PC-3 (cell line): ENCODE data around the gene OR2T1. TPM values are rescaled to one million over a fixed set of nuclear protein-coding genes. Genes with fewer than 3 reads are reported as not detected.

Source experiments
- ATAC-seq: fragments of 200-7000 bp; cut with Tn5 transposase; 2 replicates; pipeline ENCODE4 v1.9.1; 2020; ENCODE audit warnings: mild to moderate bottlenecking, moderate library complexity
- BruUV-seq: library from RNA; stranded (reverse); fragments of 400-500 nt; replicated peaks from 2 replicates; lab custom pipeline; 2021; lab: Mats Ljungman, UMichigan
- CTCF ChIA-PET: fragments of 300-600 bp; sonication (Branson Sonifier 250); formaldehyde crosslinking; loops from one replicate; lab custom pipeline; 2022; ENCODE audit warnings: antibody characterized with exemption; lab: Charles Lee
- POLR2A ChIA-PET: fragments of 300-600 bp; sonication (Branson Sonifier 250); formaldehyde crosslinking; loops from one replicate; lab custom pipeline; 2022; ENCODE audit warnings: antibody characterized with exemption; ENCODE audit not compliant: unreplicated experiment; lab: Charles Lee
- DNase-seq: peaks from one replicate; pipeline ENCODE4 v3.0.0-alpha.2; 2015
- H2AFZ ChIP-seq: fragments of 300-600 bp; sonication (generic); 2 replicates; pipeline ENCODE4 v1.6.0; 2016; ENCODE audit warnings: antibody characterized with exemption, low read length
- H3F3A ChIP-seq: fragments of 300-600 bp; sonication (generic); one replicate; pipeline ENCODE4 v1.6.0; 2017; ENCODE audit warnings: antibody characterized with exemption, low read length, control low read depth, mild to moderate bottlenecking; ENCODE audit not compliant: unreplicated experiment
- H3K27ac ChIP-seq: fragments of 300-600 bp; sonication (generic); 2 replicates; pipeline ENCODE4 v1.5.1; 2016; ENCODE audit warnings: mild to moderate bottlenecking, low read length
- H3K27me3 ChIP-seq: fragments of 300-600 bp; sonication (generic); 2 replicates; pipeline ENCODE4 v1.6.1; 2016; ENCODE audit warnings: low read length, mixed read lengths
- H3K36me3 ChIP-seq: fragments of 300-600 bp; sonication (generic); 2 replicates; pipeline ENCODE4 v1.6.1; 2016; ENCODE audit warnings: low read depth, mixed run types, low read length, mixed read lengths
- H3K4me1 ChIP-seq: fragments of 300-600 bp; sonication (generic); 2 replicates; pipeline ENCODE4 v1.5.1; 2016; ENCODE audit warnings: low read length; ENCODE audit not compliant: insufficient read depth
- H3K4me2 ChIP-seq: fragments of 300-600 bp; sonication (generic); 2 replicates; pipeline ENCODE4 v1.6.0; 2016; ENCODE audit warnings: low read length
- H3K4me3 ChIP-seq: fragments of 300-600 bp; sonication (generic); 2 replicates; pipeline ENCODE4 v1.5.1; 2016; ENCODE audit warnings: mild to moderate bottlenecking, low read length, mixed read lengths
- H3K79me2 ChIP-seq: fragments of 300-600 bp; sonication (generic); 2 replicates; pipeline ENCODE4 v1.6.1; 2017; ENCODE audit warnings: low read length, mixed read lengths
- H3K9ac ChIP-seq: fragments of 300-600 bp; sonication (generic); 2 replicates; pipeline ENCODE4 v1.6.0; 2016; ENCODE audit warnings: mild to moderate bottlenecking, low read length
- H3K9me2 ChIP-seq: fragments of 300-600 bp; sonication (generic); replicated peaks from 2 replicates; pipeline ENCODE4 v1.6.1; 2016; ENCODE audit warnings: mixed run types, low read length, mixed read lengths
- H3K9me3 ChIP-seq: fragments of 300-600 bp; sonication (generic); 2 replicates; pipeline ENCODE4 v1.6.1; 2016; ENCODE audit warnings: low read length, mixed read lengths
- H4K20me1 ChIP-seq: fragments of 300-600 bp; sonication (generic); 2 replicates; pipeline ENCODE4 v1.6.1; 2016; ENCODE audit warnings: low read length, mixed read lengths
- CTCF ChIP-seq: fragments of 300-600 bp; sonication (generic); conservative IDR thresholded peaks from 2 replicates; pipeline ENCODE4 v1.5.1; 2017; ENCODE audit warnings: antibody characterized with exemption, low read depth, mild to moderate bottlenecking, low read length
- EZH2 ChIP-seq: fragments of 300-600 bp; sonication (generic); IDR thresholded peaks from one replicate; pipeline ENCODE4 v1.6.1; 2017; ENCODE audit warnings: antibody characterized with exemption, mild to moderate bottlenecking, low read length; ENCODE audit not compliant: unreplicated experiment
- EZH2phosphoT487 ChIP-seq: fragments of 300-600 bp; sonication (generic); IDR thresholded peaks from 2 replicates; pipeline ENCODE4 v1.6.1; 2018; ENCODE audit warnings: mild to moderate bottlenecking, antibody characterized with exemption, low read length, borderline replicate concordance
- intact Hi-C: fragments of 100-400 bp; cut with micrococcal nuclease; formaldehyde crosslinking; loops from 2 replicates; pipeline ENCODE4 v1.9.0; 2023
- total RNA-seq: library from RNA; depleted of rRNA; stranded (reverse); fragments of >200 nt; gene quantifications from 2 replicates; pipeline ENCODE4 v1.2.3, GENCODE V29; 2014

OR2T1 gene
- total RNA-seq, 1 experiment from 2014 or later = not detected

DNA sequence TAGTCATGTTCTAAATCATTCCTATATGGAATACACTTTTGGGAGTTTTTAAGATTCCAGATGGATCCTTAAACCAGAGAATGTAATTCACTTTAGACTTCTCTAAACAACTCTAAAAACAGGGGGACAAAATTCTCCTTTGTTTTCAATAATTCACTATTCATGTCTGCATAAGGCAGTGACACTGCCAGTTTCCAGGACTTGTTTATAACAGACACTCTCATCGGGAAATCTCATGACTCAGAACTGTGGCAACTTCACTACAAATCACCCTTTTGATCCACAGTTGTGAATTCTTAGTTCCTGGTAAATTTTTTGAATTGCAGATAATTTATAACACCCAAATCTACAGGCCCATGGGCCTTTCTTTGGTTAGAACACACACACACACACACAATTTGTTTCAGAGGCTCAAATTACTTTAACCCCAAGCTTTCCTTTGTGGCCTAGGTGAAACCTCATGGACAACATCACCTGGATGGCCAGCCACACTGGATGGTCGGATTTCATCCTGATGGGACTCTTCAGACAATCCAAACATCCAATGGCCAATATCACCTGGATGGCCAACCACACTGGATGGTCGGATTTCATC is 41.6 kb upstream of the OR2T1 start, which contains the start of gene OR2T4:
Gene OR2T4 (plus strand): TSS at position 545 of the 595 bp plus-strand sequence. CDS start 0 bp downstream, at position 545.
- TF ChIP-seq CTCF (no peak), EZH2phosphoT487 (no peak)
- H3K36me3 ChIP-seq = no peaks in the 10 kb centered on the region
- H3K4me1 ChIP-seq = no peaks in the 10 kb centered on the region
- peaks cover 6% of the 10 kb centered on the region; the same call in 1 of the 2 replicates for H3K9me3 ChIP-seq
- ChIA-PET POLR2A (no interaction called here), CTCF (no interaction called here)
- DNase-seq (no peak), ATAC-seq (no peak)
- H3K9me2 ChIP-seq = no peaks in the 10 kb centered on the region
- no peaks in the 10 kb centered on the region for H4K20me1 ChIP-seq
- no peak within 1 kb of the TSS for H3K27ac ChIP-seq
- no peaks in the 10 kb centered on the region for H3K79me2 ChIP-seq
- peaks cover 28% of the 10 kb centered on the region for H3K27me3 ChIP-seq
- H3F3A ChIP-seq = no peaks in the 10 kb centered on the region
- intact Hi-C loops = no loop called here
- no peak within 1 kb of the TSS for H2AFZ ChIP-seq
- BruUV-seq = no TSS peak
- no peak within 1 kb of the TSS for H3K4me2 ChIP-seq
- no peak within 1 kb of the TSS for H3K4me3 ChIP-seq
- no peak within 1 kb of the TSS for H3K9ac ChIP-seq

GRCh38 chr1:248366609-248367008 is 36.2 kb upstream of the OR2T1 start:
- no peaks in the 10 kb centered on the region for H3K79me2 ChIP-seq
- TF ChIP-seq CTCF = no peak
- TF ChIP-seq EZH2phosphoT487 = no peak
- TF ChIP-seq EZH2 = no peak
- no peak overlapping the region for H3K9ac ChIP-seq
- ATAC-seq (no peak), DNase-seq (no peak)
- H4K20me1 ChIP-seq = no peaks in the 10 kb centered on the region
- peaks cover 6% of the 10 kb centered on the region; the same call in 1 of the 2 replicates for H3K9me3 ChIP-seq
- H3K4me3 ChIP-seq = no peak overlapping the region
- H3K36me3 ChIP-seq = no peaks in the 10 kb centered on the region
- H3K27ac ChIP-seq = no peak overlapping the region
- no peak overlapping the region for H3K4me2 ChIP-seq
- no peaks in the 10 kb centered on the region for H3K9me2 ChIP-seq
- CTCF ChIA-PET = no interaction called here
- no peak overlapping the region for H2AFZ ChIP-seq
- no peaks in the 10 kb centered on the region for H3F3A ChIP-seq
- intact Hi-C loops = no loop called here
- H3K27me3 ChIP-seq = peaks cover 15% of the 10 kb centered on the region; the same call in 1 of the 2 replicates
- POLR2A ChIA-PET = no interaction called here
- no TSS peak for BruUV-seq
- no peaks in the 10 kb centered on the region for H3K4me1 ChIP-seq

GRCh38 chr1:248372394-248372793 is 30.5 kb upstream of the OR2T1 start:
- no peaks in the 10 kb centered on the region for H4K20me1 ChIP-seq
- H3K36me3 ChIP-seq = no peaks in the 10 kb centered on the region
- ATAC-seq = no peak
- H2AFZ ChIP-seq = no peak overlapping the region
- H3F3A ChIP-seq = no peaks in the 10 kb centered on the region
- H3K9me3 ChIP-seq = no peaks in the 10 kb centered on the region
- TF ChIP-seq EZH2phosphoT487 (no peak), CTCF (no peak), EZH2 (no peak)
- CTCF ChIA-PET = no interaction called here
- H3K27me3 ChIP-seq = peaks cover 15% of the 10 kb centered on the region; the same call in 1 of the 2 replicates
- no peak overlapping the region for H3K27ac ChIP-seq
- no peak overlapping the region for H3K4me3 ChIP-seq
- DNase-seq = no peak
- intact Hi-C loops = no loop called here
- no peaks in the 10 kb centered on the region for H3K9me2 ChIP-seq
- H3K4me2 ChIP-seq = no peak overlapping the region
- POLR2A ChIA-PET = no interaction called here
- no TSS peak for BruUV-seq
- no peaks in the 10 kb centered on the region for H3K4me1 ChIP-seq
- no peaks in the 10 kb centered on the region for H3K79me2 ChIP-seq
- H3K9ac ChIP-seq = no peak overlapping the region
